Glomerular visceral epithelial cell (primary cell): ENCODE data around the gene IMMT.
A peak's percentile ranks its signal among the peaks of the same experiment; 100 is the strongest.
"Not testable (repeated sequence)": the region's sequence is repeated elsewhere in the genome, so short reads cannot be mapped to it uniquely, and the experiment has no call there.

ENCODE experiments used
- DNase-seq: peaks from one replicate; pipeline ENCODE4 v3.0.0-alpha.2; 2016; ENCODE audit errors: extremely low spot score

Gene IMMT

DNA sequence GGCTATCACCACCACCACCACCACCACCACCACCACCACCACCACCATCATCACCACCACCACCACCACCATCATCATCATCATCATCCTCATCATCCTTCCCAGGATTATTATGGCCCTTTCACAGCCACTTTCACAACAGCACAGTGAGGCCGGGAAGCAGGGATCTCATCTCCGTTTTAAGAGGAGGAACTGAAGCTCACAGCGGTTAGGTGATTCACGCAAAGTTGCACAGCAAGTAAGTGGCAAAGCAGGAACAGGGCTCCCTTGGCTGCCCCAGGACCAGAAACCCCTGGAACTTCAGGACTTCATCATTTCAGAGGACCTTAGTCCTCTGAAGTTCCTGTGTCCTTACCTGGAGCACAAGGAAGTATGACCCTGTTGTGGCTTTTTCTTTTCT is 30.8 kb upstream of the IMMT start:
- DNase-seq, result no peak

DNA sequence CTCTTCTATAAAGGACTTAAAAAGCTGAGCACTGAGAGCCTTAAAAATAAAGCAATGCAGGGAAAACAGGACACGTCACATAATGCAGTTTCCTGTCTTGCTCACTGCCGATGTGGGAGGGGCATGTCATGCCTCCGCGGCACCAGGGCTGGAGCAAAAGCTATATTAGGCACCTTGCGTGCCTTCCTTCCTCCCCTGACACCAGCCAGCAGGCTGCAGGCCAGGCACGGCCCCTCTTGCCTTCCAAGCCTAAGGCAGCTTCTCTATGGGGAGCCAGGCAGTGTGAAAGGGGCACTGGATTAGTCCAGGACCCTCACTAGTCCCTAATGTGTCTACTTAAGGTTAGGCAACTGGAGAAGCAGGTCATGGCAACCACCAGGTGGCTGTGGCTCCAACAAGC is 30.3 kb upstream of the IMMT start:
- DNase-seq, result no peak

DNA sequence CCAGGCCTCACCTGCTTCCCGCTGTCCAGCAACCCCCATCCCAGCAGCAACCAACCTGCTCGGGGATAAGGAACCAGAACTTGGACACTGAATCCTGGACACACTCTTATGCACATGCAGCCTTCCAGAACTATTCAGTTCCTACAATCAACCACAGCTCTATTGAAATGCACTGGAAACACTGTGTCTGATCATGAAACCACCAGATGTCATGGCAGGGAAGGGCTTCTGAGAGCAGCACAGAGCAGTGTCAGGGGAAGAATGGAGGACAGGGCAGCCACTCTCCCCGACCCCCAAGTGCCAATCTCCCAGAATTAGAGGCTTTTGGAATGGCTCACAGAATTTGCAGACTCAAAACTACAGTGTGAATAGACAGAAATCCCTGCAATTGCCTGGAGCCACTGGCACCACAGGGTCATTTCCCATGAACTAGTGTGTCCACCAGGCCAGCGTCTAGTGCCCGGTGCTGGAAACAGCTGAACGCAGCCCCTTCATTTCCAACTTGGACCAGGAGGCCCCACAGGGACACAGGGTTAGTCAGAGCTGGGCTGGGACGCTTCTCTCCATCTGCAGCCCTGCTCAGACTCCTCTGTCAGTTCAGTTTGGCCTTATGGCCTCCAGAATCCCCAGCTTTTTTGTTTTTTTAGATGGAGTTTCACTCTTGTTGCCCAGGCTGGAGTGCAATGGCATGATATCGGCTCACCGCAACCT is 29.5 kb upstream of the IMMT start:
- no peak for DNase-seq

DNA sequence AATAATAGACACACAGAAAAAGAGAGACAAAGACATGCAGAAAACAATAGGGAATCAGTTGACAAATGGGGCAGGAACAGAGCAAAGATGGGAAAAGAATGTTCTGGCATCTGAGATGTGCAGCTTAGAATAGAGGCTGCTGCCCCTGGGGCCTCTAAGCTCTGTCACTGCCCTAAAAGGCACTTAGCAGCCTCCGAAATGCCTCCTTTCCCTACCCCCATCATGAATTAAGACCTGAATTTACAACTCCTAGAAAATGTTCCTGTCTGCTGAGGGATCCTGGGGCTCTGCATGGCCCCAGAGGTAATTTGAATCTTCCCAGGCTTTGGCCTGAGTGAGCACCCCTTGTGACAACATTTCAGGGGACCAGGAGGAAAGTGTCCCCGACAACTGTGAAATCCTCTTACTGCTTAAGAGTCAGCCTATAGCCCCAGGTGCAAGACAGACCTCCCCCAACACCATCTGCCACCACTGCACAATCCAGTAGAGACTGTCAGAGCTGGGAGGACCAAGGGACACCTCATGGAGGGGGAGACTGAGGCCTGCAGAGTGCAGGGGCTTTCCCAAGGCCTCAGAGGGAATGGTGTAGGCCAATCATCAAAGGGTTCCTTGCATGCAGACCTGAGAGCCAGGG is 28.8 kb upstream of the IMMT start:
- no peak for DNase-seq

DNA sequence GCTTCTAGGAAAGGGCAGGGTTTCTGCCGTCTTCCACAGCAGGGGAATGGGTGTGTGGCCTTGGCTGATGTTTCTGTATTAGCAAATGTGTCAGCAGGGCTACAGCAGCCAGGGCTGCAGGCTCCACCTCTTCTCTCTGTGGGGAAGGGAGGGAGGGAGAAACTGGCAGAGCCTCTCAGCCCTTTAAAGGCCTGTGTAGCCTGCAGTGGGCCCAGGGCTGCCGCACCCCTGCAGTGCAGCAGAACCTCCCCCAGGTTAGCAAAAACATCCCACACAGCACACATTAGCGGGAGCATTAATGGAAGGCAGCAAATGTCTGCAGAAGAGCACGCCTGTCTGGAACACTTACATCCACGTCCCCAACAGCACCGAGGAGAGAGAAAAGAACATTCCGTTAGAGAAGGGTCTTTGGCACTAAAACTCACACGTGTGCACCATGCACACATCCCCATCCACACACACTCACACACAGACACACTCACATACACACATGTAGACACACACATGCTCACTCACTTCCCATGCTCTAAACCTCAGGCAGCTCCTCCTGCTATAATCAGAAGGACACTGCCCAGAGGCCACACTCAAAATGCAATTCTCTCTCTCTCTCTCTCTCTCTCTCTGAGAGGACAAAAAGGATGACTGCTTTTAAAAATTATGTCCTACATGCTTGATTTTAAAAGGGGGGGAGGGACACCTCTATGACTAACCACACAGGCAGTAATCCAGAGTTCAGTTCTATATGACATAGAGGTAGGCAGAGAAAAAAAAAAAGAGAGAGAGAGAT is 28.1 kb upstream of the IMMT start:
- DNase-seq, result no peak

DNA sequence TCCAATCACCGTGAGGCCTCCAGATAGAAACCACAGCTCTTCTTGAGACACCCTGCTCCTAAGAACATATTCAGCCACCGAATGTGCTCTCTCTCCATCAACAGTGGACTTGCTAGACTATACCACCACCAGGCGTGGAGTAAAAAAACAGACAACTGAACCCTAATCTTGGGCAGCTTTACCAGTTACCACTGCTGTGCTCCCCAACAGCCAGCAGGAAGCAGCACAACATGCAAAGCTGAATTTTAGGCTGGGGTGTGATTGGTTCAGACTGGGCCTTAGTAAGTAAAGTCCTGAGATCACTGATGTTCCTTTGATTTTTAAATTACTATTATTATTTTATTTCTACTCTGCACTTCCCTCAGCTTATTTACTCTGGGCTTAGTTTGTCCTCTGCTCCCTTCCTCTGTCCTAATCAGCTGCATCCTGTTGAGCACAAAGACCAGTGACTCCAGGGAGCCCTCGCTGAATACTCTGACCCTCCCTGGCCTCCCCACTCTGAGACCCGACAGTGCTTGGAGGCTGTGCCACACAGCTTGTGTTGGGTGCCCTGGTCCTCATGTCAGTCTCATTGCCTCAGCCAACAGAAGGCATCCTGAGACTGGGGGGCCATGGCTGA is 25.9 kb upstream of the IMMT start:
- DNase-seq, result peak; percentile 43

DNA sequence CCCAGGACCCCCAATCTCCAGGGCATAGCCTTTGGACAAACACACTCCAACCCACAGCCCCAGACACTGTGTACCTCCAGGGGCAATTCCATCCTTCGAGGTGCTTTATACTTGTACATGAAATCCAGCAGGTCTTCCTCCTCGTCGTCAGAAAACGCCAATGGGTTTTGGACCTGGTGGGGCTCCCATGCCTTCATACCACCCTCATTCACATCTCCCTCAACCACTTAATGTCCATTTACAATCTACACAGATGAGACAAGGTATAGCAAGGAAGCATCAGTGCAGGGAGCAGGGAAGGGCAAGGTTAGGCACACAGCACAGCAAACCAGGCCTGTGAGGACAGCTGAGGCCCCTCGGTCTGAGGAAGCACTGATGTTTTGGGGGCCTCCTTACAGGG is 24.6 kb upstream of the IMMT start:
- DNase-seq, result no peak

DNA sequence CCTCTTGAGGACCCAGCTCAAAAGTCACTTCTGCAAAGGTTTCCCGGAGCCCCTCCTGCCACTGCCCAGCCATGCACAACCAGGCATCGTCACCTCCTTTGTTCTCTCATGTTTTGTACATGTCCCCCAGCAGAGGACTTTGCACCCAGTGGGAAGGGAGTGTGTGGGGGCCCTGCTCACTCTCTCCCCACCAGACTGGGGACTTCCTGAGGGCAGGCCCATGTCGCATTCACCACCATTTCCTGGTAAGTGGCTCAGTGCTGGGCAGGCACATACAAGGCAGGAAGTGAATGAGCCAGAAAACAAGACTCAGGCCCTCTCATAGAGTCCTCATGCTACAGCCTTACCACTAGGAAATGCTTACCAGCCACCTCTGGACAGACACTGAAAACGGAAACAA is 22.9 kb upstream of the IMMT start:
- DNase-seq, result no peak

DNA sequence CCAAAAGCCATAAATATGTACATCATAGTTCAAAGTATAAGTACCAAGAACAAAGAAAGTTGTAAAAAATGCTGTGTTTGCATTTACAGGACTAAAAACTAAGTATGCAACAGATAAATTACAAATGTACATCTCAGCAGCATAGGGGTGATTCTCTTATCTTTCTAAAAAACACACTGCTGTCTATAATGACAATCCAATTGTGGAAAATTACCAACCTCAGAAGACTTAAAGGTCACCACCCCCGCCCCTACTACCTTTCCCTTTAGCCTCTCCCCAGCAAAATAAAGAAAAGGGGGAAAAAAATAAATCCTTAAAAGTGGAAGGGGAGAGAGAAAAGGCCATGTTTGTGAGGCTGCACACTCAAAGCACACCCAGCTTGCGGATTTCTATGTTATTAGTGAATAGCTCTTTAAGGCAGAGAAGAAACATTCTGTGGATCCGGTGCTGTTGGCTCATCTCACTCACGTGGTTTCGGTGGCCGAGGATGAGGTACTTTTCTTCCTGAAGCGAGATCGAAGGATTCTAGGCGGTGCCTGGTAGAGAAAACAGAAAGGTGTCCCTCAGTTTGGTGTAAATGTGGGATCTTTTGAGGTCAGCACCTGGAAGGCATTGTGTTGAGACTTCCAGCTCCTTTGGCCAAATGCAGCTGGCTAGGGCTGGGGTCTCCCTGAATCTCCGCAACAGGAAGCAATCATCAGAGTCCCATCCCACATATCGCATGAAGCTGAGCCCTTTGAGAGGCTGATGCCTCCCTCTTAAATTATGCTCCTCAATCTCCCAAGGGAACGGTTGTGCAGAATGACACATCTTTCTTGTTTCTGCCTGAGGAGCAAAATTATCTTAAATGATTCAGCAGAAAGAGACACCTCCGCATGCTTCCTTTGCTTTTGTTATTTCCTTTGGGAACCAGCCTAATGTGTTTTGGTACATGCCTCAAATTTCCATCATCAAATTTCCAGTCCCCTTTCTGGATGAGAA is 21.6 kb upstream of the IMMT start:
- no peak for DNase-seq

DNA sequence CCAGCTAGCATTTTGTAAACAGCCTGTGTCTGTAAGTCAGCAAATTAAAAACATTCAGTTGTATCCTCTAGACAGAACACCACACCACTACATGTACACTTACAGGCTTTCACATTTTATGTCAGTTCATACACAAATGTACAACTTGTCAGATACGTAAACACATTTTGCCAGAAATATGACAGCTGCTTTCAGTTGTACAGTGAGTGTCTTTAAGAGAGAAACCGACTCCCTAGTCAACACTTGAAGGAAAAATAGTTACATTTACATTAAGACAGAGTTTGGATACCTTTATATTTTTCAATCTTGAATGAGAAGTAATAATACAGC is 19.2 kb upstream of the IMMT start:
- no peak for DNase-seq

DNA sequence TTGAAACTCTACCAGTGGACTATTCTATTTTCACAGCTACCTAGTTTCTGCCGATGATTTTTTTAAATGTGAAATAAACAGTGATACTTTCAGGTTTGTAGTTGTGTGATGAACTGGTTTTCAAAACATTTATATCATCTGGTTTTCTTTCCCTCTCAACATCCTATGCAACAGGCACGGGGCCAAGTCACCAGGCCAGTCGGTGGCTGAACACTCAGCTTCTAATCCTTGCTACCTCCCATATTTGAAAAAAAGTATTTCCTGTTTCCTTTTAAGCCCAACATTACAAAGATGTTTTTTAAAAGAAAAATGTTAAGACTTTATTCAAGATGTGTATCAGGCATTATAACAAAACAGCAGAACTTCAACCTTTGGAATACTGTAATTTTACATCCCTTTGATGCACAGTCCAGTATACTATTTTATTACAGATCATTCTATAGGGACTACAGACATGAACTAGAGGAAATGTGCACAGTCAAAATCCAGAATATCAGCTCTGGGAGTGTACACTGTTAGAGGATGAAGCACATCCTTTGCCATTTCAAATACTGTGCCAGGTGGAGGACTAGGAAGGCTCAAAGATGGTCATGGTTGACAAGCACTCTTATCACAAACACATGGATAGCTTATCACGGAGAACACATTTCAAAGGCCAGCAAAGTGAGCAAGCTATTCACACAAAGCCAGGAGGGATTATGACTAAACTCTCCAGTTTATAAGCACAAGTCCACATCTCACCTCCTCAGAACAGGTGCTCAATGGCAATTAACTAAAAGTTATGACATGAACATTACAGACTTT is 18.6 kb upstream of the IMMT start:
- no peak for DNase-seq

DNA sequence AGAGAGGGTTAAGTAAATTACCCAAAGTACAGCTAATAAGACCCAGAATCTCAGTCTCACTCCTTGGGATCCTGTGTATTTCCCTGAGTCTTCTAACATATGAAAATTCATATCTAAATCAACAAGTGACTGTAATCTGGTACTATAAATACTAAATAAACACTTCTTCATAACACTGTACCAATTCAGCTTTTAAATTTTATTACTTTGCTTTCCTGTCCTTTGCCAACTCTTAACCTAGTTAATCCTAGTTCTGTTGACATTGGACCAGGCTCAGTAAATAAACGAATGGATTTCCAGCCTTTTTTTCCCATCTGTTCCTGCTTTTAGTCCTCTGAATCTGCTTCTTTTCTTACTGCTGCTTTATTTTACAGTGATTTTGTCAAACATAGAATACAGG is 17.8 kb upstream of the IMMT start:
- DNase-seq, result no peak

DNA sequence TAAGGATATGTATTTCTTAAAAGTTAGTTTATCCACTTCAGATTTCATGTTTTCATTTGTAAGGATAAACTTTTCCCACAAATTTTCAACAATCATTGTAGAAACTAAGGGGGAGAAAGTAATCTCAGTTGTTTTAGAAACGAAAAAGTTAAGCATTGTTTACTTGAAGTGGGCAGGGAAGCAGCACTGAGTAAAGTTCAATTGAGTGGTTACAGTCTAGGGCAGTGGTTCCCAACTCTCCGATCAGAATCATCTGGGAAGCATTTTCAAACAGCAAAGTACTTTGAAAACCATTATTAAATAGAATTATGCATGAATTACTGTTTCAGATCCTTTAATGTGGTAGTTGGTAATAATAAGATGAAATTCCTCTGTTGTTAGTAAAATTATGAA is 16.5 kb upstream of the IMMT start:
- no peak for DNase-seq

DNA sequence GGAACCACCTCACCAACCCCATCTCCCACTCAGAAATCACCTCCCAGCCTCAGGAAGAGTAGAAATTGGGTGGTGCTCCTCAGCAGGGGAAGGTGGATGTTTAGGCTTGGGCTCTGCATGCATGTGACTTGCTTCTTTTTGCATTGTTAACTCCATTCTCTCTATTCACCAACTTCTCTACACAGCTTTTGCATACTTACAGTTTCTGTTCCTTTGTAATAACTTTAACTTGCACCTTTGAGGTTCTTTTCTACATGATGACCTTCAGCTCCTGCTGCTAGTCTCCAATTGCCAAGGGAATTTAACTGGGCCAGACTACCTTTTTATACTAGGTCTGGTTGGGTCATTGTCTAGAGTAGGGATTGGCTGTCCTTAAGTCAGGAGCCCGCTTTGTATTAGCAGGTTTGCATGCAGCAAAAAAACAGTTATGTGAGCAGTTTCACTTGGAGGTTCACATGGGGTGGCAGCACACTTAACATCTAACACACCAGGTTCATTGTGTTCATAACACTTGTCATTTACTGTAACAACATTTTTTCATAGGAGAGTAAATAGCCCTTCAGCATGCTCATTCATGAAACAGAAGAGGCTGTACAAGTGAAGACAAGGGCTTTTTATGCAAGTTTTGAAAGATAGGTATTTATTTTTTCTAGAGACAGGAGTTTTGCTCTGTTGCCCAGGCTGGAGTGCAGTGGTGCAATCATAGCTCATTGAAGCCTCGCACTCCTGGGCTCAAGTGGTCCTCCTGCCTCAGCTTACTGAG is 16.0 kb upstream of the IMMT start:
- DNase-seq, result no peak

DNA sequence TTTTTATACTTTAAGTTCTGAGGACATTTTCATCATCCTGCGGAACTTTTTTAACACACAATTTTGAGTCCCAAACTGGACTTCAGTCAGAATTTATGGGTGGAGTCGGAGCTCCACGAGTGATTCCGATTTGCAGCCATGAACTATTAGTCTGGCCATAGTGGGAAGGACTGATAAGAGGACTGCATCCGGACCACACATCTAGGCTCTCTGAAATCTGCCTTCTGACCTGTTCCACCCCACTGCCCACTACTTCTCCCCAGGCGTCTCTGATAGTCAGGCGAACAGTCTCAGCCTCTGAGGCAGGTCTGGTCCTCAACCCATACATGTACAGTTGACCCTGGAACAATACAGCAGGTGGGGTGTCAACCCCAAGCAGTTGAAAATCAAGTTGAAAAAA is 9.2 kb upstream of the IMMT start:
- DNase-seq, result no peak

DNA sequence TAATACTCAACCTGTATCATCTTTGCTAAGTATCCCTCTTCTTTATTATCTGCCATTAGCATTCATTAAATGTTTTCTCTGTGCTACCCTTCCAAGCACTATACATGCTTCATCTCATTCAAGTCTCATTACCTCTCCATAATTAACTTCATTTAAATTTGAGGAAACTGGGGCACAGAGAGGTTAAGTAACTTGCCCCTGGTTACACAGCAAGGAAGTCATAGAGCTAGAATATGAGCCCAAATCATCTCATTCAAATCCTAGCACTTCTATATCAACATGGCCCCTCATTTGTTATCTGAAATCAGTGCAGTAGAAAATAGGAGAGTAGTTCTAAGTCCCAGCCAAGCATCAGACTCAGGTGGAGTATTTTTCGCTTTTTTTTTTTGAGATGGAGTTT is 8.4 kb upstream of the IMMT start:
- DNase-seq, result no peak

DNA sequence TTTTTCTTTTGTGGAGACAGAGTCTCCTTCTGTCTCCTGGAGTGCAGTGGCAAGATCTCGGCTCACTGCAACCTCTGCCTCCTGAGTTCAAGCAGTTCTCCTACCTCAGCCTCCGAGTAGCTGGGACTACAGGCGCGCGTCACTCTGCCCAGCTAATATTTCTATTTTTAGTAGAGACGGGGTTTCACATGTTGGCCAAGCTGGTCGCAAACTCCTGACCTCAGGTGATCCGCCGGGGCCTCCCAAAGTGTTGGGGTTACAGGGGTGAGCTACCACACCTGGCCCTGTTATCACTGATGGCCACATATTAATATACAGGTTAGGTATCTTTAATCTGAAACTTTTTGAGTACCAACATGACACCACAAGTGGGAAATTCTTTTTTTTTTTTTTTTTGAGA is 7.4 kb upstream of the IMMT start:
- DNase-seq, result no peak

DNA sequence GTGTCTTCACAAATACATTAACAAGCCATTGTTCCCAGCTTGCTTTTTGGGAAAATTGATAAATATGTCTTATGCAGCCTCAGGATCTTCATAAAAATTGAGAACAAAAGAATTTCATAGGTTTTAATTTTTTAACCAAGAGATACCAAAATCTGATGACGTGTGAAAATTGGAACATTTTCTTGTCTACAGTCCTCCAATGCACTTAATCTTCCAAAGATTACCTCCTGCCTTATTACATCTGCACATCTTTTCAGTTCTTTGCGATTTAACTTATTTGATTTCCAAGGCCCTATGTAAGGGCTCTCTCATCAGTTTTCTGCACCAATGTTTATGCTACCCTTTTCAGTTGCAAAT is 7.1 kb upstream of the IMMT start:
- DNase-seq, result no peak

DNA sequence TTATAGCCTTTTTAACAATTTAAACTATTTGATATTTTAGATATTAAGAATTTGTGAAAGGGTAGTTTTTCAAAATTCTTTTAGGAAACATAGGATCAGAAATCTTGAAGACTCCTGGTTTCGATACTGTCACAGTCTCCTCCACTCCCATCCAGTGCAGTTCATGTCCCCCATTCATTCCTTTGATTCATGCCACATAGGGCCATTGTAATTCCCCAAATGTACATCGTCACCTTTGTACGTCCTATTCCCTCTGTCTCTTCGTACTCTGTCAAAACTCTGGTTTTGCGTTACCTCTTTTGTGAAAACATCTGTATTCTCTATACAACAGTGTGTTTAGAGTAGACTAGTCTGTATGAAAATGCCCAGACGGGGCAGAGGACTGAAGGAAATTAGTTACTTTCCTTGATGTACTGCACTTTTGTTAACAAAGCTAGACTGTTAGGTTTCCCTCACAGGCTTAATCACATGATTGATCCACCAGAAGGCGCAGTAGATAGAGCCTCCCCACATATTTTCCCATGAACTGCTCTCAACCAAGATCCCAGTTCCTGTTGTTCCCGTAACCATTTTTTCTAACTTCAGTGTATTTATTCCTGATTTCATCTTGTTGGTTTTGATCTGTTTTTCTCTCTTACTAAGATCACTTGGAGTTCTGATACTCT is 6.5 kb upstream of the IMMT start:
- no peak for DNase-seq

DNA sequence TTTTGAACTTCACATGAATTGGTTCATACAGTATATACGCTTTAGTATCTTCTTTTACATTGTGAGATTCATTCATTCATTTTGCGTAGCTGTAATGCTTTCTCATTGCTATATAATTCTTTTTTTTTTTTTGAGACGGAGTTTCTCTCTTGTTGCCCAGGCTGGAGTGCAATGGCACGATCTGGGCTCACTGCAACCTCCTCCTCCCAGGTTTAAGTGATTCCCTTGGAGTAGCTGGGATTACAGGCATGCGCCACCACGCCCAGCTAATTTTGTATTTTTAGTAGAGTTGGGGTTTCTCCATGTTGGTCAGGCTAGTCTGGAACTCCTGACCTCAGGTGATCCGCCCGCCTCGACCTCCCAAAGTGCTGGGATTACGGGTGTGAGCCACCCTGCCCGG is 5.3 kb upstream of the IMMT start:
- DNase-seq, result not testable (repeated sequence)
